Ascending aorta (tissue), 2 donors: ENCODE results near the gene NEXN. TPM values are rescaled to one million over a fixed set of nuclear protein-coding genes. Genes with fewer than 3 reads are reported as not detected.

Experiments used
- DNase-seq, 2 donors: peaks; one replicate each; pipeline ENCODE4 v3.0.0-alpha.2; 2019; ENCODE audit warnings: low spot score in 2 of 2
- H3K27ac ChIP-seq, 2 donors: fragments of 200-600 bp; sonication (generic); one replicate each; pipeline ENCODE4 v1.5.1; 2016 to 2017; ENCODE audit warnings: mild to moderate bottlenecking in 1 of 2
- H3K27me3 ChIP-seq: fragments of 200-600 bp; sonication (generic); one replicate; pipeline ENCODE4 v1.5.1; 2017
- H3K36me3 ChIP-seq, 2 donors: fragments of 200-600 bp; sonication (generic); one replicate each; pipeline ENCODE4 v1.5.1; 2016
- H3K4me1 ChIP-seq, 2 donors: fragments of 200-600 bp; sonication (generic); one replicate each; pipeline ENCODE4 v1.5.1; 2016 to 2017; ENCODE audit warnings: mild to moderate bottlenecking in 1 of 2
- H3K4me3 ChIP-seq, 2 donors: fragments of 200-600 bp; sonication (generic); one replicate each; pipeline ENCODE4 v1.5.1; 2016 to 2017; ENCODE audit warnings: mild to moderate bottlenecking in 1 of 2
- H3K9me3 ChIP-seq, 2 donors: fragments of 200-600 bp; sonication (generic); one replicate each; pipeline ENCODE4 v1.5.1; 2016
- CTCF ChIP-seq, 3 experiments: fragments of 200-600 bp in 2 of 3; fragments of 450-650 bp in 1 of 3; sonication (generic) in 2 of 3; IDR thresholded peaks; one replicate each; pipeline ENCODE4 v1.5.1; 2016 to 2019; ENCODE audit warnings: antibody characterized with exemption in 3 of 3, mild to moderate bottlenecking in 1 of 3, moderate library complexity in 1 of 3
- intact Hi-C: fragments of 100-400 bp; cut with DNase I; formaldehyde crosslinking; loops from one replicate; pipeline ENCODE4 v1.15.1; 2023
- total RNA-seq: library from RNA; depleted of rRNA; stranded (reverse); fragments of >200 nt; gene quantifications from one replicate; pipeline ENCODE4 v1.1.0, GENCODE V29; 2016

NEXN gene
- total RNA-seq, 1 donor from 2014 or later: 38.2 TPM

- H3K27ac ChIP-seq: no peak overlapping the region
These were observed 37.5 kb downstream of the NEXN start for GRCh38 chr1:77925956-77926355.

DNA sequence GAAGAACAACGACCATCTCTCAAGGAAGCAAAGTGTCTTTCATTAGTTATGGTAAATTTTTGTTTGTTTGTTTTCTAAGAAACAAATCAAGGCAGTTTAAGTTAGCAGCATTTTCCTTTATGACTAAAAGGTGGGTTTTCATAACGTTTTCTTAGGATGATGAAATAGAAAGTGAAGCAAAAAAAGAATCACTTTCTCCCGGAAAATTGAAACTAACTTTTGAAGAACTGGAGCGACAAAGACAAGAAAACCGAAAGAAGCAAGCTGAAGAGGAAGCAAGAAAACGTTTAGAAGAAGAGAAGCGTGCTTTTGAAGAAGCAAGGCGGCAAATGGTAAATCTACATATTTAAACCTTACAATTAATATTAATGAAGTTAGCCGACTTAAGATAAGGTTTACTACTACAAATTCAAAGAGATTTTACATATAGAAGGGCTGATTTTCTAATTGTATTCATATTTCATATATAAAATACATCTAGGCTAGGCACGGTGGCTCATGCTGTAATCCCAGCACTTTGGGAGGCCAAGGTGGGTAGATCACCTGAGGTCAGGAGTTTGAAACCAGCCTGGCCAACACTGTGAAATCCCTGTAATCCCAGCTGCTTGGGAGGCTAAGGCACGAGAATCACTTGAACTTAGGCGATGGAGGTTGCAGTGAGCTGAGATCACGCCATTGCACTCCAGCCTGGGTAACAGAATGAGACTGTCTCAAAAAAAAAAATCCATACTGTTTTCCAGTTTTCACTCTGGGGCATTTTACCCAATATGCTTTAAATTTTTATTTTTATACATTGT is 38.3 kb downstream of the NEXN start:
- H3K27ac ChIP-seq: no peak overlapping the region
- peaks cover 88 to 99% of the 10 kb centered on the region in 2 donors for H3K36me3 ChIP-seq
- no peak for TF ChIP-seq CTCF (IDR thresholded peaks at IDR 0.05)
- H3K9me3 ChIP-seq: no peaks in the 10 kb centered on the region
- intact Hi-C loops: no loop called here
- H3K4me3 ChIP-seq: no peak overlapping the region
- no peaks in the 10 kb centered on the region for H3K27me3 ChIP-seq
- DNase-seq: no peak
- H3K4me1 ChIP-seq: no peaks in the 10 kb centered on the region

More at GRCh38 chr1:77925956-77926355, 37.5 kb downstream of the NEXN start:
- no peak for TF ChIP-seq CTCF (IDR thresholded peaks at IDR 0.05)
- DNase-seq: no peak
- Histone ChIP-seq H3K4me3 (no peak overlapping the region), H3K4me1 (no peaks in the 10 kb centered on the region), H3K9me3 (no peaks in the 10 kb centered on the region), H3K36me3 (peaks cover 88 to 99% of the 10 kb centered on the region in 2 donors), H3K27me3 (no peaks in the 10 kb centered on the region)
- intact Hi-C loops: no loop called here

- DNase-seq: no peak
- H3K27me3 ChIP-seq: no peaks in the 10 kb centered on the region
- H3K4me3 ChIP-seq: no peak overlapping the region
- no peak for TF ChIP-seq CTCF (IDR thresholded peaks at IDR 0.05)
- no peaks in the 10 kb centered on the region for H3K9me3 ChIP-seq
- H3K36me3 ChIP-seq: peaks cover 85 to 99% of the 10 kb centered on the region in 2 donors
- no peak overlapping the region for H3K27ac ChIP-seq
- no peaks in the 10 kb centered on the region for H3K4me1 ChIP-seq
- intact Hi-C loops: no loop called here
These were observed 39.0 kb downstream of the NEXN start for GRCh38 chr1:77927414-77927813.

DNA sequence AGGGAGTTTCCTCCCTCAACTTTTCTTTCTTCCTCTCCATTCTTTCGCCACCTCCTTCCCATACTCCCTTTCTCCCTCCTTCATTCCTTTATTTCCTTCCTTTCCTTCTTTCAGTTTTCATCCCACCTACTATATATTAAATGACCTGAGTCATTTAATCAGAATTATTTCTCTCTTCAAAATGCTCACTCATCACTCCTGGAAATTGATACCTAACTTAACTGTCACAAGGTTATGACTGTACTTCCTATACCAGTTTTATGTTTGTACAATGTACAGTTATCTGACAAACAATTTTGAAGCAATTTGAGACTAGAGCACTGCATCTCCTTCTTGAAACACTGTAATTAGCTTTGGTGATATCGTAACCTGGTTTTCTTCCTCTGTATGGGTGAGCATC is 41.4 kb downstream of the NEXN start:
- H3K27ac ChIP-seq: no peak overlapping the region
- H3K9me3 ChIP-seq: no peaks in the 10 kb centered on the region
- DNase-seq: no peak
- TF ChIP-seq CTCF (IDR thresholded peaks at IDR 0.05): no peak
- intact Hi-C loops: no loop called here
- H3K36me3 ChIP-seq: peaks cover 83 to 99% of the 10 kb centered on the region in 2 donors
- H3K4me3 ChIP-seq: no peak overlapping the region
- no peaks in the 10 kb centered on the region for H3K27me3 ChIP-seq
- H3K4me1 ChIP-seq: no peaks in the 10 kb centered on the region

GRCh38 chr1:77938651-77939050 is 50.2 kb downstream of the NEXN start:
- Histone ChIP-seq H3K9me3 (no peaks in the 10 kb centered on the region), H3K4me1 (peaks cover 0 to 3% of the 10 kb centered on the region in 2 donors), H3K4me3 (no peak overlapping the region), H3K27ac (no peak overlapping the region), H3K36me3 (peaks cover 89 to 95% of the 10 kb centered on the region in 2 donors), H3K27me3 (no peaks in the 10 kb centered on the region)
- no peak for DNase-seq
- no peak for TF ChIP-seq CTCF (IDR thresholded peaks at IDR 0.05)
- intact Hi-C loops: no loop called here
